NT2/D1 (cell line): ENCODE data around the gene MED31.

ENCODE experiments used
- DNase-seq: peaks from one replicate; pipeline ENCODE4 v3.0.0-alpha.2; 2011; ENCODE audit warnings: low read depth, low spot score
- H3K27me3 ChIP-seq: 2 replicates; pipeline ENCODE4 v1.6.0; 2011; ENCODE audit warnings: mild to moderate bottlenecking; ENCODE audit not compliant: insufficient read length, insufficient read depth
- H3K36me3 ChIP-seq: 2 replicates; pipeline ENCODE4 v1.6.1; 2011; ENCODE audit warnings: mild to moderate bottlenecking, low read length, mixed read lengths; ENCODE audit not compliant: insufficient read depth, insufficient read length
- H3K4me1 ChIP-seq: 2 replicates; pipeline ENCODE4 v1.5.1; 2011; ENCODE audit not compliant: insufficient read depth, insufficient read length
- H3K4me3 ChIP-seq: 2 replicates; pipeline ENCODE4 v1.5.1; 2011; ENCODE audit warnings: low read depth; ENCODE audit not compliant: insufficient read length
- H3K9ac ChIP-seq: 2 replicates; pipeline ENCODE4 v1.6.0; 2011; ENCODE audit warnings: low read depth; ENCODE audit not compliant: insufficient read length
- H3K9me3 ChIP-seq: 2 replicates; pipeline ENCODE4 v1.5.1; 2011; ENCODE audit warnings: mild to moderate bottlenecking, low read length; ENCODE audit not compliant: insufficient read depth
- SUZ12 ChIP-seq: IDR thresholded peaks from 2 replicates; pipeline ENCODE4 v1.6.1; 2011; ENCODE audit not compliant: insufficient read length, insufficient read depth; ENCODE audit errors: extremely low read depth
- YY1 ChIP-seq: IDR thresholded peaks from 2 replicates; pipeline ENCODE4 v1.6.1; 2011; ENCODE audit not compliant: insufficient read length, insufficient read depth
- ZNF274 ChIP-seq: IDR thresholded peaks from 2 replicates; pipeline ENCODE4 v1.6.1; 2011; ENCODE audit warnings: mild to moderate bottlenecking, low read depth, low read length

MED31 gene

GRCh38 chr17:6691546-6691945 is 40.1 kb upstream of the MED31 start:
- no peaks in the 10 kb centered on the region for H3K9me3 ChIP-seq
- no peaks in the 10 kb centered on the region for H3K36me3 ChIP-seq
- H3K27me3 ChIP-seq: no peaks in the 10 kb centered on the region
- no peaks in the 10 kb centered on the region for H3K4me1 ChIP-seq
- H3K9ac ChIP-seq: no peak overlapping the region
- no peak for DNase-seq
- no peak for TF ChIP-seq YY1
- TF ChIP-seq SUZ12: no peak
- TF ChIP-seq ZNF274: no peak
- no peak overlapping the region for H3K4me3 ChIP-seq

DNA sequence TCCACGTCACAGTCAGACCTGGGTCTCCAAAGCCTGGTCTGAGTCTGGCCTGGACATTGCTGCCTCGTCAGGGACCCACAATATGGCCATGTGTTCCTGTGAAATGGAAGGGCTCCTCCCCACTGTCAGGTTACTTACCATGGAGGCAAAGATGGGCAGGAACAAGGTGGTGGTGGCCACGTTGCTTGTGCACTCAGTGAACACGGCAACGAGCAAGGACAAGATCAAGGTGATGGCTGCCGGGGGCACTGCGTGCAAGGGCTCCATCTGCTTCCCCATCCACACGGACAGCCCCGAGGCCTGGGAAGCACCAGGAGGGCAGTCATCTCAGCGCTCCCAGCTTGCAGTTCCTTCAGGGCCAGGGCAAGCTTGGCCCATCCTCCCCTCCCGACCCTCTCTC is 39.2 kb upstream of the MED31 start:
- no peaks in the 10 kb centered on the region for H3K9me3 ChIP-seq
- DNase-seq: no peak
- no peak overlapping the region for H3K4me3 ChIP-seq
- TF ChIP-seq YY1 (no peak), SUZ12 (no peak), ZNF274 (no peak)
- H3K4me1 ChIP-seq: no peaks in the 10 kb centered on the region
- no peaks in the 10 kb centered on the region for H3K27me3 ChIP-seq
- H3K36me3 ChIP-seq: no peaks in the 10 kb centered on the region
- no peak overlapping the region for H3K9ac ChIP-seq

- no peaks in the 10 kb centered on the region for H3K27me3 ChIP-seq
- H3K4me1 ChIP-seq: no peaks in the 10 kb centered on the region
- H3K36me3 ChIP-seq: no peaks in the 10 kb centered on the region
- no peak overlapping the region for H3K4me3 ChIP-seq
- no peak overlapping the region for H3K9ac ChIP-seq
- DNase-seq: no peak
- no peaks in the 10 kb centered on the region for H3K9me3 ChIP-seq
- TF ChIP-seq YY1 (no peak), SUZ12 (no peak), ZNF274 (no peak)
Observed at GRCh38 chr17:6688944-6689343, 37.5 kb upstream of the MED31 start.

- H3K27me3 ChIP-seq: no peaks in the 10 kb centered on the region
- no peak for DNase-seq
- H3K36me3 ChIP-seq: no peaks in the 10 kb centered on the region
- TF ChIP-seq ZNF274 (no peak), SUZ12 (no peak), YY1 (no peak)
- H3K9me3 ChIP-seq: no peaks in the 10 kb centered on the region
- no peak overlapping the region for H3K4me3 ChIP-seq
- no peaks in the 10 kb centered on the region for H3K4me1 ChIP-seq
- H3K9ac ChIP-seq: no peak overlapping the region
Observed at GRCh38 chr17:6686026-6686425, 34.6 kb upstream of the MED31 start.

DNA sequence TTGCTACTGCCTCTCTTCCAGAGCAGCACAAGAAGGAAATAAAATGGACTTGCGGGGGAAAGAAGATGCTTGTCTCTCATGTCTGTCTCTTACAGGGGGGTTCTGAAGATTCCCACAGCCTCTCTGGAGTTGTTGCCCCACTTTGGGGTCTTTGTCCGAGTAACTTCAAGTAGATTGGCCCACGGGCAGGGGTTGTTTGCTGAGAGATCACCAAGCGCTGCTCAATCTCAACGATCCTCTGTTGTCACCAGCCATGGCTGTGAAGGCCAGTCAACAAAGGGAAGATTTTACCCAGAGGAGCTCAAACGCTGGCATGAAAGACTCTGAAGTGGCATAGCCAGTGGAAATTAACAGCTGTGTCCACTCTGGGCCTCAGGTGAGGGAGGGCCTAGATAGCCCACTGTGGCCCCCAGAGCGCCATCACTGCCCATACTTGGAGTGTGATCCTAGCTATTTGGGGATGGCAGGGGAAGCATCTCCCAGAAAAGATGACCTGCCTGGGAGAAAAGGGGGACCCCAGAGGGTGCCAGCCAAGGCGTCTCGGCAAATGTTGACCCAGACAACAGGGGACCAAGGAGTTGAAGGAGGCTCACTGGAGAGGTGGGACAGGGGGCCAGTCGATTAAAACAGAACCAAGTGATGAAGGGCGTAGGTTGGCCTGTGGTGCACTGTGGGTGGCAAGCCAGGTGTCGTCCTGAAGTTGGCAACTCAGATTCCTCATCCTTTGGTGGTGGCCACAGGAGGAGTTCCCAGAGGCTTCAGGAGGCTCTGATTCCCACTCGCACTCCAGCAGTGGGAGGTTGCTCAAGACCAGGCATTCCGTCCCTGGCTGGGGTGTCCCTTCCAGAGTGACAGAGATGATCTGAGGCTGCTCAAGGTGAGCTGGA is 33.7 kb upstream of the MED31 start:
- DNase-seq: no peak

DNA sequence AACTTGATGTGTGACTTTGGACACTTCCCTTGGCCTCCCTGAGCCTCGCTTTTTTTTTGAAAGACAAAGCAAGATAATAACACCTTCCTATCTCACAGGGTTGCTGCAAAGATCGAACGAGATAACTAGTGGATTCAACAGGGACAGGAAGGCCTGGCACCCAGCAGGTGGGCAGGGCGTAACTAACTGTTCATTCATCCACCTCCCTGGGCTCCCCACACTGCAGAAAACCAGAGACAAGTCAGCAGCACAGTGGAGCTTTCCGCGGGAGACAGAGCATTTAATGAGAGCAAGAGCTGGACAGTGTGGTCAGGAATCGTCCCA is 33.0 kb upstream of the MED31 start:
- H3K4me1 ChIP-seq: no peaks in the 10 kb centered on the region
- TF ChIP-seq ZNF274 (no peak), YY1 (no peak), SUZ12 (no peak)
- no peak for DNase-seq
- H3K9ac ChIP-seq: no peak overlapping the region
- no peaks in the 10 kb centered on the region for H3K36me3 ChIP-seq
- H3K27me3 ChIP-seq: no peaks in the 10 kb centered on the region
- H3K4me3 ChIP-seq: no peak overlapping the region
- no peaks in the 10 kb centered on the region for H3K9me3 ChIP-seq

More for the DNA sequence above, 33.7 kb upstream of the MED31 start:
- no peak for TF ChIP-seq YY1
- TF ChIP-seq ZNF274: no peak
- TF ChIP-seq SUZ12: no peak
- H3K4me1 ChIP-seq: no peaks in the 10 kb centered on the region
- H3K9ac ChIP-seq: no peak overlapping the region
- no peaks in the 10 kb centered on the region for H3K27me3 ChIP-seq
- no peaks in the 10 kb centered on the region for H3K36me3 ChIP-seq
- H3K4me3 ChIP-seq: no peak overlapping the region
- H3K9me3 ChIP-seq: no peaks in the 10 kb centered on the region

- Histone ChIP-seq H3K4me1 (no peaks in the 10 kb centered on the region), H3K36me3 (no peaks in the 10 kb centered on the region), H3K27me3 (no peaks in the 10 kb centered on the region), H3K9me3 (no peaks in the 10 kb centered on the region), H3K9ac (no peak overlapping the region), H3K4me3 (no peak overlapping the region)
- DNase-seq: no peak
- TF ChIP-seq ZNF274 (no peak), YY1 (no peak), SUZ12 (no peak)
Observed at GRCh38 chr17:6683730-6684459, 32.5 kb upstream of the MED31 start.
